ENCODE results near the gene SEPTIN8.
A peak's percentile ranks its signal among the peaks of the same experiment; 100 is the strongest.

Gene SEPTIN8

GRCh38 chr5:132777209-132778069 is at the start of gene SEPTIN8:
Gene SEPTIN8, minus strand, starts transcription at chr5:132777239. Its CDS starts 102 bp downstream, at chr5:132777137.
- peaks cover 41% of the 10 kb centered on the region for H3K4me1 Mint-ChIP-seq
- H3K9me3 Mint-ChIP-seq = no peaks in the 10 kb centered on the region
- DNase-seq (peak; percentile 52 to 59), ATAC-seq (peak; percentile 78)
- H3K27ac Mint-ChIP-seq = peak within 1 kb of the TSS; percentile 20 to 91
- peaks cover 56% of the 10 kb centered on the region for H3K27me3 Mint-ChIP-seq
- peak within 1 kb of the TSS; percentile 79 to 84 for H3K4me3 Mint-ChIP-seq

- Mint-ChIP-seq H3K27ac (no peak overlapping the region), H3K9me3 (no peaks in the 10 kb centered on the region), H3K27me3 (peaks cover 95% of the 10 kb centered on the region), H3K4me1 (peaks cover 62% of the 10 kb centered on the region), H3K4me3 (peak overlapping the region; percentile 67 to 73)
- no peak for DNase-seq
- no peak for ATAC-seq
Measured at GRCh38 chr5:132826424-132827082, 49.5 kb upstream of the SEPTIN8 start.

GRCh38 chr5:132825834-132826391 is 48.9 kb upstream of the SEPTIN8 start:
- H3K27me3 Mint-ChIP-seq = peaks cover 93% of the 10 kb centered on the region
- peaks cover 56% of the 10 kb centered on the region for H3K4me1 Mint-ChIP-seq
- H3K9me3 Mint-ChIP-seq = no peaks in the 10 kb centered on the region
- H3K4me3 Mint-ChIP-seq = peak overlapping the region; percentile 67 to 73
- H3K27ac Mint-ChIP-seq = no peak overlapping the region
- ATAC-seq = peak; percentile 48
- no peak for DNase-seq

- H3K27ac Mint-ChIP-seq = no peak overlapping the region
- H3K27me3 Mint-ChIP-seq = peaks cover 95% of the 10 kb centered on the region
- peak overlapping the region; percentile 67 to 73 for H3K4me3 Mint-ChIP-seq
- ATAC-seq (peak; percentile 2), DNase-seq (no peak)
- H3K4me1 Mint-ChIP-seq = peaks cover 58% of the 10 kb centered on the region
- no peaks in the 10 kb centered on the region for H3K9me3 Mint-ChIP-seq
Measured at GRCh38 chr5:132825033-132825833, 48.2 kb upstream of the SEPTIN8 start.

GRCh38 chr5:132824426-132824825 is 47.4 kb upstream of the SEPTIN8 start:
- Mint-ChIP-seq H3K27ac (no peak overlapping the region), H3K9me3 (no peaks in the 10 kb centered on the region), H3K27me3 (peaks cover 95% of the 10 kb centered on the region), H3K4me3 (peak overlapping the region; percentile 12 to 50), H3K4me1 (peaks cover 60% of the 10 kb centered on the region)
- ATAC-seq (no peak), DNase-seq (no peak)

- Mint-ChIP-seq H3K9me3 (no peaks in the 10 kb centered on the region), H3K4me3 (peak overlapping the region in 1 of 2 donors; percentile 73), H3K4me1 (peaks cover 60% of the 10 kb centered on the region), H3K27ac (no peak overlapping the region), H3K27me3 (peaks cover 95% of the 10 kb centered on the region)
- DNase-seq (no peak), ATAC-seq (no peak)
Measured at GRCh38 chr5:132823481-132824050, 46.5 kb upstream of the SEPTIN8 start.

GRCh38 chr5:132822650-132823480 is 45.8 kb upstream of the SEPTIN8 start:
- no peaks in the 10 kb centered on the region for H3K9me3 Mint-ChIP-seq
- H3K27ac Mint-ChIP-seq = no peak overlapping the region
- peaks cover 95% of the 10 kb centered on the region for H3K27me3 Mint-ChIP-seq
- DNase-seq (peak in 1 of 2 donors; percentile 42), ATAC-seq (peak; percentile 10)
- peak overlapping the region; percentile 60 to 73 for H3K4me3 Mint-ChIP-seq
- peaks cover 57% of the 10 kb centered on the region for H3K4me1 Mint-ChIP-seq

GRCh38 chr5:132821791-132822190 is 44.8 kb upstream of the SEPTIN8 start:
- no peak for DNase-seq
- Mint-ChIP-seq H3K27me3 (peaks cover 85% of the 10 kb centered on the region), H3K27ac (no peak overlapping the region), H3K9me3 (no peaks in the 10 kb centered on the region), H3K4me1 (peaks cover 49% of the 10 kb centered on the region), H3K4me3 (no peak overlapping the region)
- no peak for ATAC-seq

- Mint-ChIP-seq H3K27me3 (peaks cover 81% of the 10 kb centered on the region), H3K4me1 (peaks cover 45% of the 10 kb centered on the region), H3K4me3 (no peak overlapping the region), H3K9me3 (no peaks in the 10 kb centered on the region), H3K27ac (no peak overlapping the region)
- no peak for ATAC-seq
- DNase-seq = no peak
Measured at GRCh38 chr5:132821350-132821749, 44.3 kb upstream of the SEPTIN8 start.

- Mint-ChIP-seq H3K9me3 (no peaks in the 10 kb centered on the region), H3K4me1 (peaks cover 39% of the 10 kb centered on the region), H3K27ac (no peak overlapping the region), H3K4me3 (peak overlapping the region; percentile 46 to 80), H3K27me3 (peaks cover 74% of the 10 kb centered on the region)
- DNase-seq (peak; percentile 88 to 91), ATAC-seq (peak; percentile 88)
Measured at GRCh38 chr5:132820162-132820754, 43.2 kb upstream of the SEPTIN8 start.

GRCh38 chr5:132819468-132819867 is 42.4 kb upstream of the SEPTIN8 start:
- DNase-seq = no peak
- peaks cover 32% of the 10 kb centered on the region for H3K4me1 Mint-ChIP-seq
- no peak for ATAC-seq
- H3K4me3 Mint-ChIP-seq = peak overlapping the region; percentile 67 to 80
- peak overlapping the region in 1 of 2 donors; percentile 88 for H3K27ac Mint-ChIP-seq
- H3K27me3 Mint-ChIP-seq = peaks cover 72% of the 10 kb centered on the region
- no peaks in the 10 kb centered on the region for H3K9me3 Mint-ChIP-seq

- Mint-ChIP-seq H3K27me3 (peaks cover 60% of the 10 kb centered on the region), H3K4me3 (no peak overlapping the region), H3K27ac (no peak overlapping the region), H3K9me3 (no peaks in the 10 kb centered on the region), H3K4me1 (peaks cover 27% of the 10 kb centered on the region)
- ATAC-seq (no peak), DNase-seq (no peak)
Measured at GRCh38 chr5:132817011-132817410, 40.0 kb upstream of the SEPTIN8 start.

GRCh38 chr5:132816554-132816953 is 39.5 kb upstream of the SEPTIN8 start:
- ATAC-seq = no peak
- H3K27ac Mint-ChIP-seq = no peak overlapping the region
- H3K9me3 Mint-ChIP-seq = no peaks in the 10 kb centered on the region
- H3K27me3 Mint-ChIP-seq = peaks cover 60% of the 10 kb centered on the region
- DNase-seq = no peak
- peaks cover 27% of the 10 kb centered on the region for H3K4me1 Mint-ChIP-seq
- H3K4me3 Mint-ChIP-seq = no peak overlapping the region

- Mint-ChIP-seq H3K4me1 (peaks cover 27% of the 10 kb centered on the region), H3K9me3 (no peaks in the 10 kb centered on the region), H3K27ac (no peak overlapping the region), H3K27me3 (peaks cover 61% of the 10 kb centered on the region), H3K4me3 (no peak overlapping the region)
- ATAC-seq (no peak), DNase-seq (no peak)
Measured at GRCh38 chr5:132816083-132816482, 39.0 kb upstream of the SEPTIN8 start.

All from stimulated activated naive CD8-positive, alpha-beta T cell treated with anti-CD3 and anti-CD28 coated beads, Interleukin-15, amount 100 ng/mL, for 72 hours (primary cell).